Endothelial cell of umbilical vein (primary cell): Measurements from ENCODE around the gene VAT1.

Experiments used
- EZH2 ChIP-seq: IDR thresholded peaks from 2 replicates; pipeline ENCODE4 v1.6.1; 2012; ENCODE audit warnings: borderline replicate concordance, low read depth, mild to moderate bottlenecking, moderate library complexity, low read length, inconsistent platforms; ENCODE audit not compliant: severe bottlenecking
- FOS ChIP-seq: IDR thresholded peaks from 2 replicates; pipeline ENCODE4 v1.6.1; 2011; ENCODE audit warnings: mild to moderate bottlenecking, low read length, moderate library complexity, borderline replicate concordance; ENCODE audit not compliant: insufficient read depth
- GATA2 ChIP-seq: IDR thresholded peaks from 2 replicates; pipeline ENCODE4 v1.7.0; 2011; ENCODE audit warnings: low read depth, mild to moderate bottlenecking, moderate library complexity, mixed read lengths, low read length; ENCODE audit not compliant: insufficient read length, insufficient read depth
- JUN ChIP-seq: IDR thresholded peaks from 2 replicates; pipeline ENCODE4 v1.6.1; 2011; ENCODE audit warnings: borderline replicate concordance, low read depth; ENCODE audit not compliant: insufficient read length, insufficient read depth
- MYC ChIP-seq: IDR thresholded peaks from one replicate; pipeline ENCODE4 v1.6.1; 2011; ENCODE audit warnings: mild to moderate bottlenecking, low read depth, low read length
- POLR2A ChIP-seq: IDR thresholded peaks from 2 replicates; pipeline ENCODE4 v1.6.1; 2012; ENCODE audit warnings: low read depth, mild to moderate bottlenecking, control low read depth, low read length
- POLR2AphosphoS5 ChIP-seq: IDR thresholded peaks from 2 replicates; pipeline ENCODE4 v1.6.1; 2012; ENCODE audit warnings: low read depth, mild to moderate bottlenecking, control low read depth, low read length, moderate library complexity; ENCODE audit not compliant: insufficient read depth
- TF ChIP-seq, protein P1 (sequence below), 2 donors: IDR thresholded peaks; 1 replicate in 1 of 2; 2 replicates in 1 of 2; pipeline ENCODE4 v1.5.1; 2011; ENCODE audit warnings: low read length in 2 of 2, mild to moderate bottlenecking in 2 of 2, moderate library complexity in 2 of 2, control low read depth in 1 of 2, inconsistent platforms in 1 of 2, low read depth in 1 of 2; ENCODE audit not compliant: insufficient read depth in 1 of 2; ENCODE audit errors: extremely low read depth in 1 of 2
- TF ChIP-seq, protein P2 (sequence below): IDR thresholded peaks from 2 replicates; pipeline ENCODE4 v1.6.1; 2011; ENCODE audit not compliant: insufficient read depth, insufficient read length

DNA sequence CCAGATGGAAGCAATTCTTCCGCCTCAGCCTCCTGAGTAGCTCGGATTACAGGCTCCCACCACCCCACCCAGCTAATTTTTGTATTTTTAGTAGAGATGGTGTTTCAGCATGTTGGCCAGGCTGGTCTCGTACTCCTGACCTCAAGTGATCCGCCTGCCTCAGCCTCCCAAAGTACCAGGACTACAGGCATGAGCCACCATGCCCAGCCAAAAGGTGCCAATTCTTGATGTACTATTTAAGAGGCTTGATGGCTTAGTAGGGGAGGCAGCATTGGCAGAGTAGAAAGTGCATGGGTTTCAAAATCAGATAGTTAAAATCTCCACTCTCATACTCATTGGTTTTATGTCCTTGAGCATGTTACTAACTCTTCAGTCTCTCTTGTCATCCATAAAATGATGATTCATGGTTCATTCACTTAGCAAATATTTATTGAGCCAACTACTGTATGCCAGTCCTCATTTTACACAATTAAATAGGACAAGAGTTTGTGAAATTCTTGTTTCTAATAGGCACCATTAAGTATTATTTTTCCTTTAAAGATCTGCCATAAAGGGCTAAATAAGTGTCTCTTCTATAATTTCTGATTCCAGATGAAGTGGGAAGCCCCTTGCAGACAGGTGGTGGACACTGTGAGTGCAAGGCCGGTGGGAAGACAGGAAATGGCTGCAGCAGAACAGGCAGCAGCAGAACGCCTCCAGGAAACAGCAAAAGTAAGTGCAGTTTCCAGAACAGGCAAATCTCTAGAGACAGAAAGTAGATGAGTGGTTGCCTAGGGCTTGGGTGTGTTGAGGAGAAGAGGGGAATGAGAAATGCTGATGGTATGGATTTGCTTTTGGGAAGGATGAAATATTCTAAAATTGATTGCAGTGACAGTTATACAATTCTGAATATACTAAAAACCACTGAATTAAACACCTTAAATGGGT lies 32.2 kb downstream of the VAT1 start:
- TF ChIP-seq, protein P1, sequence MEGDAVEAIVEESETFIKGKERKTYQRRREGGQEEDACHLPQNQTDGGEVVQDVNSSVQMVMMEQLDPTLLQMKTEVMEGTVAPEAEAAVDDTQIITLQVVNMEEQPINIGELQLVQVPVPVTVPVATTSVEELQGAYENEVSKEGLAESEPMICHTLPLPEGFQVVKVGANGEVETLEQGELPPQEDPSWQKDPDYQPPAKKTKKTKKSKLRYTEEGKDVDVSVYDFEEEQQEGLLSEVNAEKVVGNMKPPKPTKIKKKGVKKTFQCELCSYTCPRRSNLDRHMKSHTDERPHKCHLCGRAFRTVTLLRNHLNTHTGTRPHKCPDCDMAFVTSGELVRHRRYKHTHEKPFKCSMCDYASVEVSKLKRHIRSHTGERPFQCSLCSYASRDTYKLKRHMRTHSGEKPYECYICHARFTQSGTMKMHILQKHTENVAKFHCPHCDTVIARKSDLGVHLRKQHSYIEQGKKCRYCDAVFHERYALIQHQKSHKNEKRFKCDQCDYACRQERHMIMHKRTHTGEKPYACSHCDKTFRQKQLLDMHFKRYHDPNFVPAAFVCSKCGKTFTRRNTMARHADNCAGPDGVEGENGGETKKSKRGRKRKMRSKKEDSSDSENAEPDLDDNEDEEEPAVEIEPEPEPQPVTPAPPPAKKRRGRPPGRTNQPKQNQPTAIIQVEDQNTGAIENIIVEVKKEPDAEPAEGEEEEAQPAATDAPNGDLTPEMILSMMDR (IDR thresholded peaks at IDR 0.05; ENCODE audit: extremely low read depth in 1 of 2, insufficient read depth in 1 of 2, low read depth in 1 of 2, low read length in 2 of 2): no peak
- TF ChIP-seq, protein P2, sequence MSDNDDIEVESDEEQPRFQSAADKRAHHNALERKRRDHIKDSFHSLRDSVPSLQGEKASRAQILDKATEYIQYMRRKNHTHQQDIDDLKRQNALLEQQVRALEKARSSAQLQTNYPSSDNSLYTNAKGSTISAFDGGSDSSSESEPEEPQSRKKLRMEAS: no peak
- no peak for TF ChIP-seq FOS
- TF ChIP-seq POLR2AphosphoS5: no peak
- no peak for TF ChIP-seq EZH2
- no peak for TF ChIP-seq POLR2A
- no peak for TF ChIP-seq MYC
- no peak for TF ChIP-seq JUN
- no peak for TF ChIP-seq GATA2
